Upper lobe of right lung (tissue), 1 donor: ENCODE results near the gene FGF4. TPM values are rescaled to one million over a fixed set of nuclear protein-coding genes. Genes with fewer than 3 reads are reported as not detected.

ENCODE experiments used
- total RNA-seq: library from RNA; stranded (reverse); fragmentation: NEBNext Ultra II Directional; extraction: Animal tissue kit (Norgen Biotek cat#: 25700); gene quantifications from one replicate; pipeline ENCODE4 v1.2.1, GENCODE V29; 2021
- donor health status: DM: no; HTN: yes; CAD: no; lungs with severe emphysema.

The FGF4 gene
- total RNA-seq, 1 donor from 2014 or later, result not detected

Other genes starting within 250 kb of the FGF4 start
- 283 TPM for gene CCND1, start 134.2 kb downstream of the FGF4 start, total RNA-seq
- gene LTO1, start 100.0 kb downstream of the FGF4 start, total RNA-seq, result 25.7 TPM
- gene FGF19, start 71.3 kb downstream of the FGF4 start, total RNA-seq, result not detected
- gene FGF3, start 44.1 kb upstream of the FGF4 start, total RNA-seq, result not detected